Endothelial cell of umbilical vein (primary cell): ENCODE results near the gene GGTLC1. TPM values are rescaled to one million over a fixed set of nuclear protein-coding genes. Genes with fewer than 3 reads are reported as not detected.

Experiments used
- BruUV-seq: library from RNA; stranded (reverse); fragments of 400-500 nt; replicated peaks from 2 replicates; lab custom pipeline; 2021; lab: Mats Ljungman, UMichigan
- CTCF ChIA-PET: fragments of 300-600, 350-600 bp; sonication (Branson Sonifier 250); formaldehyde crosslinking; loops from one replicate; lab custom pipeline; 2021; ENCODE audit warnings: antibody characterized with exemption, inconsistent platforms; lab: Charles Lee
- POLR2A ChIA-PET: fragments of 300-600, 350-600 bp; sonication (Branson Sonifier 250); formaldehyde crosslinking; loops from one replicate; lab custom pipeline; 2021; ENCODE audit warnings: antibody characterized with exemption, inconsistent platforms; lab: Charles Lee
- DNase-seq: peaks from one replicate; pipeline ENCODE4 v3.0.0-alpha.2; 2011; ENCODE audit warnings: low read depth, low spot score
- FAIRE-seq: peaks from 2 replicates; lab custom pipeline; 2011; peaks lifted over from hg19 to GRCh38; lab: Jason Lieb, UNC
- H2AFZ ChIP-seq: 2 replicates; pipeline ENCODE4 v1.6.0; 2012; ENCODE audit warnings: low read depth, low read length, control low read depth, inconsistent platforms
- H3K27ac ChIP-seq: 2 replicates; pipeline ENCODE4 v1.5.1; 2011; ENCODE audit warnings: low read depth, mild to moderate bottlenecking, control low read depth, low read length, moderate library complexity; ENCODE audit not compliant: insufficient read depth
- H3K27me3 ChIP-seq, 2 experiments: 2 replicates each; pipeline versions ENCODE4 v1.6.0 to v1.6.1; 2011; ENCODE audit warnings: low read length in 2 of 2, mixed read lengths in 1 of 2; ENCODE audit not compliant: control insufficient read depth in 2 of 2, insufficient read depth in 2 of 2
- H3K36me3 ChIP-seq, 2 experiments: 2 replicates in 1 of 2; 3 replicates in 1 of 2; pipeline ENCODE4 v1.5.1; 2011; ENCODE audit warnings: low read length in 2 of 2, mild to moderate bottlenecking in 1 of 2, moderate library complexity in 1 of 2; ENCODE audit not compliant: control insufficient read depth in 2 of 2, insufficient read depth in 2 of 2; ENCODE audit errors: extremely low read depth in 1 of 2
- H3K4me1 ChIP-seq: 3 replicates; pipeline ENCODE4 v1.5.1; 2011; ENCODE audit warnings: mild to moderate bottlenecking, low read length; ENCODE audit not compliant: control insufficient read depth, insufficient read depth; ENCODE audit errors: extremely low read depth
- H3K4me2 ChIP-seq: 2 replicates; pipeline ENCODE4 v1.6.1; 2011; ENCODE audit warnings: low read length, control low read depth, mixed read lengths; ENCODE audit not compliant: insufficient read depth
- H3K4me3 ChIP-seq, 3 experiments: fragments of 200-600 bp in 1 of 3; sonication (generic), shearing (Covaris generic) in 1 of 3; replicated peaks in 1 of 3; 2 replicates each; pipeline ENCODE4 v1.5.1; 2011 to 2016; ENCODE audit warnings: control low read depth in 3 of 3, low read length in 3 of 3, mild to moderate bottlenecking in 2 of 3, inconsistent platforms in 1 of 3, low read depth in 1 of 3, moderate library complexity in 1 of 3; ENCODE audit not compliant: insufficient read depth in 1 of 3
- H3K79me2 ChIP-seq: 2 replicates; pipeline ENCODE4 v1.6.0; 2012; ENCODE audit warnings: low read length, inconsistent platforms; ENCODE audit not compliant: control insufficient read depth, insufficient read depth
- H3K9ac ChIP-seq: replicated peaks from 2 replicates; pipeline ENCODE3; 2011; ENCODE audit warnings: low read length, control low read depth; ENCODE audit not compliant: insufficient read depth; ENCODE audit errors: extremely low read depth
- H3K9me1 ChIP-seq: replicated peaks from 3 replicates; pipeline ENCODE4 v1.6.0; 2011; ENCODE audit warnings: mild to moderate bottlenecking, low read length; ENCODE audit not compliant: control insufficient read depth, insufficient read depth; ENCODE audit errors: extremely low read depth
- H3K9me3 ChIP-seq: replicated peaks from 2 replicates; pipeline ENCODE4 v1.5.1; 2012; ENCODE audit warnings: low read length, inconsistent platforms; ENCODE audit not compliant: control insufficient read depth, insufficient read depth
- H4K20me1 ChIP-seq: replicated peaks from 2 replicates; pipeline ENCODE3; 2011; ENCODE audit warnings: mild to moderate bottlenecking, low read length; ENCODE audit not compliant: control insufficient read depth, insufficient read depth; ENCODE audit errors: extremely low read depth
- EZH2 ChIP-seq: IDR thresholded peaks from 2 replicates; pipeline ENCODE4 v1.6.1; 2012; ENCODE audit warnings: borderline replicate concordance, low read depth, mild to moderate bottlenecking, moderate library complexity, low read length, inconsistent platforms; ENCODE audit not compliant: severe bottlenecking
- FOS ChIP-seq: IDR thresholded peaks from 2 replicates; pipeline ENCODE4 v1.6.1; 2011; ENCODE audit warnings: mild to moderate bottlenecking, low read length, moderate library complexity, borderline replicate concordance; ENCODE audit not compliant: insufficient read depth
- GATA2 ChIP-seq: IDR thresholded peaks from 2 replicates; pipeline ENCODE4 v1.7.0; 2011; ENCODE audit warnings: low read depth, mild to moderate bottlenecking, moderate library complexity, mixed read lengths, low read length; ENCODE audit not compliant: insufficient read length, insufficient read depth
- JUN ChIP-seq: IDR thresholded peaks from 2 replicates; pipeline ENCODE4 v1.6.1; 2011; ENCODE audit warnings: borderline replicate concordance, low read depth; ENCODE audit not compliant: insufficient read length, insufficient read depth
- MYC ChIP-seq: IDR thresholded peaks from one replicate; pipeline ENCODE4 v1.6.1; 2011; ENCODE audit warnings: mild to moderate bottlenecking, low read depth, low read length
- POLR2A ChIP-seq: IDR thresholded peaks from 2 replicates; pipeline ENCODE4 v1.6.1; 2012; ENCODE audit warnings: low read depth, mild to moderate bottlenecking, control low read depth, low read length
- POLR2AphosphoS5 ChIP-seq: IDR thresholded peaks from 2 replicates; pipeline ENCODE4 v1.6.1; 2012; ENCODE audit warnings: low read depth, mild to moderate bottlenecking, control low read depth, low read length, moderate library complexity; ENCODE audit not compliant: insufficient read depth
- dilution Hi-C: fragments of 300-500 bp; cut with MboI; formaldehyde crosslinking; loops from one replicate; pipeline ENCODE4 v1.15.0; 2019; ENCODE audit warnings: low sequenced_read_pairs; ENCODE audit not compliant: extremely low pct_ligation_motif_present
- intact Hi-C: fragments of 100-400 bp; cut with micrococcal nuclease; formaldehyde crosslinking; loops from one replicate; pipeline ENCODE4 v1.10.0; 2022
- polyA plus RNA-seq, 4 experiments: library from polyadenylated mRNA; depleted of rRNA in 3 of 4; stranded (reverse) in 3 of 4; unstranded in 1 of 4; fragments of >200 nt; gene quantifications; 2 replicates each; pipeline versions ENCODE4 v1.2.1 to v1.2.3, GENCODE V29; 2011 to 2012; ENCODE audit warnings: missing spikeins in 1 of 4
- total RNA-seq: library from RNA; stranded (reverse); gene quantifications from 2 replicates; pipeline ENCODE4 v1.2.3, GENCODE V29; 2021
- TF ChIP-seq, protein P1 (sequence below): IDR thresholded peaks from 2 replicates; pipeline ENCODE4 v1.6.1; 2011; ENCODE audit not compliant: insufficient read depth, insufficient read length
- TF ChIP-seq, protein P2 (sequence below), 2 donors: IDR thresholded peaks; 1 replicate in 1 of 2; 2 replicates in 1 of 2; pipeline ENCODE4 v1.5.1; 2011; ENCODE audit warnings: low read length in 2 of 2, mild to moderate bottlenecking in 2 of 2, moderate library complexity in 2 of 2, control low read depth in 1 of 2, inconsistent platforms in 1 of 2, low read depth in 1 of 2; ENCODE audit not compliant: insufficient read depth in 1 of 2; ENCODE audit errors: extremely low read depth in 1 of 2

Gene GGTLC1
- total and polyA plus RNA-seq, 2 donors (not counting 3 experiments of a cell fraction or from before 2014, with no cell fraction given) = not detected

DNA sequence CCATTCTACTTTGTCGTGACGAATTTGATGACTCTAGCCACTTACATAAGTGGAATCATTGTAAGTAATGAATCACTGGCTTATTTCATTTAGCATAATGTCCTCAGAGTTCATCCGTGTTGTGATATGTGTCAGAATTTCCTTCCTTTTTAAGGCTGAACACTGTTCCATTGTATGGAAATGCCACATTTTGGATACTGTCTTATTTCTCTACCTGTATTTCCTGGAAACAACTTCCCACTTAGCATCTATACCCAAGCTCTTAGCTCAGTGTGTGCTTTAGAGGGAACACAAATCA is 28.8 kb upstream of the GGTLC1 start:
- peak; percentile 92 for FAIRE-seq
- DNase-seq = peak; percentile 59
- H3K4me2 ChIP-seq = peak overlapping the region; percentile 45
- dilution Hi-C loops = no loop called here
- no TSS peak for BruUV-seq
- H3K9me1 ChIP-seq = no peaks in the 10 kb centered on the region
- POLR2A ChIA-PET = no interaction called here
- no peaks in the 10 kb centered on the region for H3K27me3 ChIP-seq
- H3K9me3 ChIP-seq = no peaks in the 10 kb centered on the region
- H4K20me1 ChIP-seq = no peaks in the 10 kb centered on the region
- TF ChIP-seq JUN (peak; percentile 70), FOS (peak; percentile 86), POLR2AphosphoS5 (peak; percentile 36), POLR2A (no peak), GATA2 (peak; percentile 11), EZH2 (no peak), MYC (no peak)
- TF ChIP-seq, protein P1, sequence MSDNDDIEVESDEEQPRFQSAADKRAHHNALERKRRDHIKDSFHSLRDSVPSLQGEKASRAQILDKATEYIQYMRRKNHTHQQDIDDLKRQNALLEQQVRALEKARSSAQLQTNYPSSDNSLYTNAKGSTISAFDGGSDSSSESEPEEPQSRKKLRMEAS = no peak
- TF ChIP-seq, protein P2, sequence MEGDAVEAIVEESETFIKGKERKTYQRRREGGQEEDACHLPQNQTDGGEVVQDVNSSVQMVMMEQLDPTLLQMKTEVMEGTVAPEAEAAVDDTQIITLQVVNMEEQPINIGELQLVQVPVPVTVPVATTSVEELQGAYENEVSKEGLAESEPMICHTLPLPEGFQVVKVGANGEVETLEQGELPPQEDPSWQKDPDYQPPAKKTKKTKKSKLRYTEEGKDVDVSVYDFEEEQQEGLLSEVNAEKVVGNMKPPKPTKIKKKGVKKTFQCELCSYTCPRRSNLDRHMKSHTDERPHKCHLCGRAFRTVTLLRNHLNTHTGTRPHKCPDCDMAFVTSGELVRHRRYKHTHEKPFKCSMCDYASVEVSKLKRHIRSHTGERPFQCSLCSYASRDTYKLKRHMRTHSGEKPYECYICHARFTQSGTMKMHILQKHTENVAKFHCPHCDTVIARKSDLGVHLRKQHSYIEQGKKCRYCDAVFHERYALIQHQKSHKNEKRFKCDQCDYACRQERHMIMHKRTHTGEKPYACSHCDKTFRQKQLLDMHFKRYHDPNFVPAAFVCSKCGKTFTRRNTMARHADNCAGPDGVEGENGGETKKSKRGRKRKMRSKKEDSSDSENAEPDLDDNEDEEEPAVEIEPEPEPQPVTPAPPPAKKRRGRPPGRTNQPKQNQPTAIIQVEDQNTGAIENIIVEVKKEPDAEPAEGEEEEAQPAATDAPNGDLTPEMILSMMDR (IDR thresholded peaks at IDR 0.05; ENCODE audit: extremely low read depth in 1 of 2, insufficient read depth in 1 of 2, low read depth in 1 of 2, low read length in 2 of 2) = no peak
- CTCF ChIA-PET = interaction anchor here (1.9 kb wide), 1 partner anchor 10 kb away, joined by 9 read pairs; no protein-coding TSS in a partner anchor
- intact Hi-C loops = loop anchor here (1.0 kb wide), 1 partner anchor 10 kb away; no protein-coding TSS in a partner anchor
- no peak overlapping the region for H3K4me3 ChIP-seq
- H3K79me2 ChIP-seq = no peaks in the 10 kb centered on the region
- peaks cover 13% of the 10 kb centered on the region for H3K4me1 ChIP-seq
- H3K9ac ChIP-seq = no peak overlapping the region
- peak overlapping the region; percentile 64 for H2AFZ ChIP-seq
- peak overlapping the region; percentile 76 for H3K27ac ChIP-seq
- H3K36me3 ChIP-seq = no peaks in the 10 kb centered on the region
